GM23248 (cell line): ENCODE measurements around the gene SCN4B.

Experiments
- EZH2 ChIP-seq: fragments of 200-600 bp; sonication (generic); IDR thresholded peaks from 2 replicates; pipeline ENCODE4 v1.6.1; 2018; ENCODE audit warnings: antibody characterized with exemption, mild to moderate bottlenecking; ENCODE audit not compliant: insufficient read depth, poor library complexity, severe bottlenecking
- EZH2phosphoT487 ChIP-seq: fragments of 200-600 bp; sonication (generic); IDR thresholded peaks from 2 replicates; pipeline ENCODE4 v1.6.1; 2018; ENCODE audit warnings: antibody characterized with exemption, moderate library complexity, mild to moderate bottlenecking, low read depth; ENCODE audit not compliant: insufficient read depth

- no peak for TF ChIP-seq EZH2phosphoT487
- no peak for TF ChIP-seq EZH2
Observed at GRCh38 chr11:118111019-118111743, 41.4 kb downstream of the SCN4B start.
